HEK293 (cell line): Measurements from ENCODE around the gene ALPG.

Experiments used
- ZNF133 ChIP-seq: fragments of 450-650 bp; formaldehyde crosslinking; IDR thresholded peaks from 2 replicates; pipeline ENCODE4 v1.5.1; 2016; ENCODE audit warnings: missing biosample characterization, missing genetic modification characterization
- ZNF214 ChIP-seq: fragments of 450-650 bp; formaldehyde crosslinking; IDR thresholded peaks from 2 replicates; pipeline ENCODE4 v1.5.1; 2017; ENCODE audit warnings: missing biosample characterization, mild to moderate bottlenecking, missing genetic modification characterization, borderline replicate concordance
- TF ChIP-seq, protein P1 (sequence below): fragments of 450-650 bp; formaldehyde crosslinking; IDR thresholded peaks from 2 replicates; pipeline ENCODE4 v1.5.1; 2016; ENCODE audit warnings: missing biosample characterization, missing genetic modification characterization

DNA sequence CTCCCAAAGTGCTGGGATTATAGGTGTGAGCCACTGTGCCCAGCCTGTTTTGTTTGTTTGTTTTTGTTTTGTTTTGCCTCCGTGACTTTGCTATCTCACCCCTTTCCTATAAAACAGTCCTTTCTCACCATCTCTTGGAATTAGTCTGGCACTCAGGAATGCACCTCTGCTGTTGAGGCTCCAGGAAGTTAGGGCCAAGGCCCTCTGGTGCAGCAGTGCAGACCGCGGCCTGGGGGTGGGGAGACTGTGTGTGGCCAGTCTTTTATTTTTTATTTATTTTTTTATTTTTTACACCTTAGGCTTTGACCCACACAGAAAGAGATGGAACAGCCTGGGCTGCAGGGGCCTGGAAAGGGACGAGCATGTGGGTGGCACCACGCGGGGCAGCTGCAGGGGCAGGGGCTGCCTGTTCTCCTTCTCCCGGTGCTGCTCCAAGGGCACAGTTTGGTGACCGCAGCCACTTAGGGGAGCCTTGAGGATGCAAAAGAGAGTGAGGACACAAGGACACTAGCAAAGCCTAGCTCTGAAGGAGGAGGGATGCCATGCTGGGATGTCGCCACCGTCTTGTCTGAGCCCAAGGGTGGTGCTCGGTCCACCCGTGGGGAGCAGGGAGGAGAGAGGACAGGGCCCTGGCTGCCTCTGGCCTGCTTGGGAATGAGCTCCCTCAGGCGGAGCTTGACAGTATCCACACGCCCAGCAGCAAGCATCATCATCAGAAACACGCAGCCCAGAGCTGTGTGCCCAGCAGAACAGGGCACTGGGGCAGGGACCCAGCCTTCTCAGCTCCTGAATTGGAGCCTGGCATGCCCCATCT is 29.9 kb downstream of the ALPG start:
- TF ChIP-seq, protein P1, sequence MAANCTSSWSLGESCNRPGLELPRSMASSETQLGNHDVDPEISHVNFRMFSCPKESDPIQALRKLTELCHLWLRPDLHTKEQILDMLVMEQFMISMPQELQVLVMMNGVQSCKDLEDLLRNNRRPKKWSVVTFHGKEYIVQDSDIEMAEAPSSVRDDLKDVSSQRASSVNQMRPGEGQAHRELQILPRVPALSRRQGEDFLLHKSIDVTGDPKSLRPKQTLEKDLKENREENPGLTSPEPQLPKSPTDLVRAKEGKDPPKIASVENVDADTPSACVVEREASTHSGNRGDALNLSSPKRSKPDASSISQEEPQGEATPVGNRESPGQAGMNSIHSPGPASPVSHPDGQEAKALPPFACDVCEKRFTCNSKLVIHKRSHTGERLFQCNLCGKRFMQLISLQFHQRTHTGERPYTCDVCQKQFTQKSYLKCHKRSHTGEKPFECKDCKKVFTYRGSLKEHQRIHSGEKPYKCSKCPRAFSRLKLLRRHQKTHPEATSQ (tag by site-specific recombination): no peak
- no peak for TF ChIP-seq ZNF214
- TF ChIP-seq ZNF133 (tag by site-specific recombination): no peak
